HT-29 (cell line): ENCODE measurements around the gene MRPS9. TPM values are rescaled to one million over a fixed set of nuclear protein-coding genes. Genes with fewer than 3 reads are reported as not detected.

Source experiments
- DNase-seq: peaks from one replicate; pipeline ENCODE4 v3.0.0-alpha.2; 2015; ENCODE audit warnings: low spot score
- total RNA-seq: library from RNA; depleted of rRNA; stranded (reverse); fragments of >200 nt; shearing (Covaris generic); gene quantifications from 2 replicates; pipeline ENCODE4 v1.2.3, GENCODE V29; 2014

MRPS9 gene
- total RNA-seq, 1 experiment from 2014 or later = 24.8 TPM

- no peak for DNase-seq
Observed at GRCh38 chr2:105118960-105119359, 81.1 kb downstream of the MRPS9 start.

GRCh38 chr2:105121434-105121833, 83.6 kb downstream of the MRPS9 start:
- no peak for DNase-seq

- DNase-seq = peak; percentile 12
Observed at GRCh38 chr2:105125428-105125827, 87.6 kb downstream of the MRPS9 start.

- no peak for DNase-seq
Observed at GRCh38 chr2:105125920-105126319, 88.1 kb downstream of the MRPS9 start.

DNA sequence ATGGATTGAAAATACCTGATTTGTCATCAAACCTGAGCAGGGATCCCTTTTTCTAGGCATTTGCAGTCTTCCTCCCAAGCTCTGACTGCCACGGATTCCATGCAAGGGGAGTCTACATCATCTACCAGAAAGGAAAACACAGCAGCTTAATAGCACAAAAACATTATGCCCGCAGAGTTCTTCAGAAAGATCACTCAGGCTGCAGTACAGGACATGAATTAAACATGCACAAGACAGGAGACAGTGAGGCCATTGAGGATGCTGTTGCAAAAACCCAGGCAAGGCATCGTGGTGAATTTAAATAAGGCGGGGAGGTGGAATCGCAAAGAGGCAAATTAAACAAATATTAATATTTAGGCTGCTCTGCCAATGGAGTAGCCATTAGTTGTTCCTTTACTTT, 88.5 kb downstream of the MRPS9 start:
- DNase-seq = no peak

DNA sequence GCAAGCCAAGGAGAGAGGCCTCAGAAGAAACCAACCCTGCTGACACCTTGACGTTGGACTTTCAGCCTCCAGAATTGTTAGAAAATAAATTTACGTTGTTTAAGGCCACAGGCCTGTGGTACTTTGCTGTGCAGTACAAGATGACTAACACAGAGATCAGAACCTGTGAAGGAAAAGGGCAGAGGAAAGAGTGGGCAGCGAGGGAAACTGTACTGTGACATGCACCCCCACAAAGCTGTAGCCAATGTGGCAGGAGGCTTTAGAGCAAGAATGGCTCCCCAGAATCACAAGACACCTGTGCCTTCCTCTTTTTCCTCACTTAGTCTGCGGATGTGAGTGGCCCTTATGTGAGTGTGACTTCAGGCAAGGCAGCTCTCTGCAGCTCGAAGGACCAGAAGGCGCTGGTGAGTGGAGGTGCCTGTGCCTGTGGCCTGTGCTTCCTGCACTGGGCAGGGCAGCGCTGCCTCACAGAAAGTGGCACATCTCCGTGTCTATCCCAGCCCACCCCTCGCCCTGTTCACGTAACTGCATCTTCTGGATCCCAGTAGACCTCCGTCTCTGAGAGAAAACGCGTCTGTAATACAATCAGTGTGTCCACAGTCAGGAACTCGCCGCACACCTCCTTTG, 89.5 kb downstream of the MRPS9 start:
- DNase-seq = no peak

DNA sequence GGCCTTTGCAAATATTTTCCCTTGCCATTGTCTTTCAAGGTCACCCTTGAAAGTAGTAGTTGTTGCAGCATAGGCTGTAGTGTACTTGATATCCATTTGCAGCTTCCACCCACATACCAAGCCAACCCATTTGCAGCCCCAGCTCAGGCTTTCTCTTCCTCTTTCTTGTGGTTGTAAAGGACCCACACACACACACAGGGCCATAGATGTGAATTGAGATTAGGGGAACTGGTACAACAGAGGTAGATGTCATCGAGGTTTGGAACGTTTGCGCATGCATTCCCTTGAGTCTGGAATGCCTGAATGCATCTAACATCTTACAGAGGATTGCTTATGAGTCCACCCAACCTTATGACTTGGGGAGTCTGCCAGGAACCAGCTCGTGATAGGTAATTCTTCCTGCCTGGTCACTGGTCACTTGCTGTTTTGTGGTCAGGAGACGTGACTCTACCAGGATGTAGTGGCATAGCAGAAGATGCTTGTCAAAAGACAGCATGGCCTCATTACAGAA, 91.9 kb downstream of the MRPS9 start:
- no peak for DNase-seq

GRCh38 chr2:105130546-105130945, 92.7 kb downstream of the MRPS9 start:
- DNase-seq = no peak

GRCh38 chr2:105134081-105134480, 96.2 kb downstream of the MRPS9 start:
- no peak for DNase-seq

- DNase-seq = no peak
Observed at GRCh38 chr2:105135436-105135835, 97.6 kb downstream of the MRPS9 start.

- no peak for DNase-seq
Observed at GRCh38 chr2:105136394-105136793, 98.5 kb downstream of the MRPS9 start.

DNA sequence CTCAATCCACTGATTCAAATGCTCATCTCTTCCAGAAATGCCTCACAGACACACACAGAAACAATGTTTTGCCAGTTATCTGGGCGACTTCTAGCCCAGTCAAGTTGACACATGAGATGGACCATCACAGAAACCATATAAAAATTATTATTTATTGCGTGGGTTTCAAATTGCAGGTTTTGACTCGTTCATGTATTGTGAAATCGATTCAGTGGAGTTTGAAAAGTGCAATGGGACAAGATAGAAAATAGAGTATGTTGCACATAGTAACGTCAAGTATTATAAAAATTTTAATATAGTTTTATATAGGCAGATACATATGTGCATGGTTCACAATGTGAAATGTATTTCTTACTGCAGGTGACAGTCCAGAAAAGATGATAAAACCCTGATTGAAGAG, 100.8 kb downstream of the MRPS9 start:
- DNase-seq = no peak

DNA sequence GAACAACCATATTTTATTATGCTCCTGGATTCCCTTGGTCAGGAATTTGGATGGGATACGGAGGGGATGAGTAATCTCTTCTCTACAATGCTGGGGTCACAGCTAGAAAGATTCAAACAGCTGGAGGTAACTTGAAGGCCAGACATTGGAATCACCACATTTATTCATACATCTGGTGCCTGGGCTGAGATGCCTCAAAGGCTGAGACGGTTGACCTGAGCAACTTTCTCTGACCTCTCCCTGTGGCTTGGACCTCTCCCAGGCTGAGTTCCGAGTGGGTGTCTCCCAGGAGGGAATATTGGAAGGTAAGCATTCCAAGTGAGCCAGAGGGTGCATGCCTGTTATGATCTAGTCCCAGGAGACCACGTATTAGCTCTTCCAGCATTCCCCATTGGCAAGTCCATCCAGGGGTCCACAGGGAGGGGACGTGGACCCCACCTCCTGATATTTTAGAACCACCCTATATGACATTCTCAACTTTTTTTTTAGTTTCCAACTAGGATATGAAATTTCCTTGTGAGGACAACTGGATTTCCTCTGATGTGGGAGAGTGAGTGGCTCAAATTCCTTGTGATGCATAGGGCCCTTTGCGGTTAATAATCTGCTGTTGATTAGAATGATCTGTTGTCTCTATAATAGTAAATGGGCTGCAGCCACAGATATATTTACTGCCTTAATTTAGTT, 101.8 kb downstream of the MRPS9 start:
- DNase-seq = no peak

DNA sequence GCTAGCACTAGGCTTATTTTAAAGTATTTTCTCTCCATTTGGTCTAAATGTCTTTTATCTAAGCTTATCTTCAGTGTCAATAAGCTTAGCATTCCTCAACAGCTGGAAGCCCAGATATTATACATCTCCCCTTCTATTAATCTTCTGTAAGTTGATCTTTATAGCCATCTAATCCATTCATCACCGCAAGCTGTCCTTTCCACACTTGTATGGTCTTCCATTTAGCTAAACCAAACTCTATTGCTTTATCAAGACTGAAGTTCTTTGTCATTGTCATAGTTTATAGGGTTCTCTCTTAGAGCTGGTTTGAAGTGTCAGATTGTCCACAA, 102.3 kb downstream of the MRPS9 start:
- no peak for DNase-seq

DNA sequence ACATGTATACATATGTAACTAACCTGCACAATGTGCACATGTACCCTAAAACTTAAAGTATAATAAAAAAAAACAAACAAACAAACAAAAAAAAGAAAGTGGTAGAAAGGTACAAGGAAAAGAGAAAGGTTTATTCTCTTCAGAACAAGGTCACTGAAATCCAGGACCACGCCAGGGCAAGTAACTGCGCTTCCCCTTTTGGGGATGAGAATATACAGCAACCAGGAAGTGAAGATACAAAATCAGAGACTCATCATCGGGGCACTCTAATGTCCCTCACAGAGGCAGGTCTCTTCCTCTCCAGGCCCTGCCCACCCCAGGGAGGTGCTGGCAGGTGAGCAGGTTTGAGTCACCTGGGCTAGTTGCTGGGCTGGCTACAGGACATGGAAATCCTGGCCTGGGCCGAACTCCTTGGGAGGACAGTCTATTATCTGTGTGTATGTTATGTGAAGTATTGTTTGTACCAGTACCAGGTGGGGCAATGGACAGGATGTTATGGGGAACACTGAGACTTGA, 103.3 kb downstream of the MRPS9 start:
- peak; percentile 2 for DNase-seq

DNA sequence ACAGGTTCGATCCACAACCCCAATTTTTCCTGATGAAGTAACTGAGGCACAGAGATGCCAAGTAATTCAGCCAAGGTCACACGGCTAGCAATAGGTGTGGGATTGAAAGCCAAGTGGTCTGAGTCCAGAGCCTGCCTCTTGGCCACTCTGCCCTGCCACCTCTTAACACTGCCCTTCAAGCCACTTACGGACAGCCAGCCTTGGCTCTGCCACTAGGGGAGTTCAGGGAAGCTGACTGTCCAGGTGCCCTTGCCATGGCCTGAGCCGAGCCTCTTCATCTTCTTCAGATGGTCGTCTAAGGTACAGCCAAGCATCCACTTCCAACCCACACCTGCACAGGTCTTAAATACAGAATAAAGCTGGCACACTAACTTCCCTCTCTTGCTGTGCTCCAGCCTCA, 104.4 kb downstream of the MRPS9 start:
- DNase-seq = no peak

GRCh38 chr2:105143094-105143466, 105.2 kb downstream of the MRPS9 start:
- DNase-seq = no peak

GRCh38 chr2:105143467-105144151, 105.7 kb downstream of the MRPS9 start:
- no peak for DNase-seq

- DNase-seq = no peak
Observed at GRCh38 chr2:105144152-105144940, 106.5 kb downstream of the MRPS9 start.

DNA sequence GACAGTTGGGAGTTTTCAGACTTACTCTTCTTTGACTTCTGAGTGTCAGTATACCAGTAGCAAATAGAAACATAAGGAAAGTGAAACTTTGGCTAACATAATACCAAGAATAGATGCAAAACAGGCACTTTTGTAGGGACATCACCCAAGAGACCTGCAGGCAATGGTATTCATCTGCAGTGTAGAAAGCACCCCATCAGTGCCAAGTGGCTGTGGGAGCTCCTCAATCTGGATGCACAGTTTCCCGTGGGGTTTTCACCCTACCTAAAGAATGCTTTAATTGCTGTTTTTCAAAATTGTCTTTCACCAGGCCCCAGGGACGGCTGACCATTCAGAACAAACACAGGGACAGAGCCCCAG, 107.1 kb downstream of the MRPS9 start:
- DNase-seq = no peak

DNA sequence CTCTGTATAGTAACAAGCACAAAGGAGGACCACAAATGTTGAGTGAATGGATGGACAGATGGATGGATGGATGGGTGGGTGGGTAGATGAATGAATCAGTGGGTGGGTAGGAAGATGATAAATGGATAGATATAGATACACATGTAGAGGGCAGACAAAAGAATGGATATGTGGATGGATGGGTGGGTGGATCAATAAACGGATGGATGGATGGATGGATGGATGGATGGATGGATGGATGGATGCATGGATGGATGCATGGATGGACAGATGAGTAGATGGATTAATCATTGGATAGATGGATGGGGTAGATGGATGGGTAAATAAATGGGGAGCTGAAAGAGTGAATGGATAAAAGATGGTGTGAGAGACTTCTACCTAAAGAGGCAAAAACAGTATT, 111.4 kb downstream of the MRPS9 start:
- no peak for DNase-seq
